NB4 (cell line): Measurements from ENCODE around the gene EQTN.

Source experiments
- POLR2A ChIP-seq: IDR thresholded peaks from 2 replicates; pipeline ENCODE4 v1.6.1; 2011; ENCODE audit warnings: mild to moderate bottlenecking; ENCODE audit not compliant: insufficient read length; ENCODE audit errors: extremely low read depth
- TF ChIP-seq, protein P1 (sequence below): IDR thresholded peaks from one replicate; pipeline ENCODE4 v1.5.1; 2012; ENCODE audit warnings: low read depth, low read length

- TF ChIP-seq, protein P1, sequence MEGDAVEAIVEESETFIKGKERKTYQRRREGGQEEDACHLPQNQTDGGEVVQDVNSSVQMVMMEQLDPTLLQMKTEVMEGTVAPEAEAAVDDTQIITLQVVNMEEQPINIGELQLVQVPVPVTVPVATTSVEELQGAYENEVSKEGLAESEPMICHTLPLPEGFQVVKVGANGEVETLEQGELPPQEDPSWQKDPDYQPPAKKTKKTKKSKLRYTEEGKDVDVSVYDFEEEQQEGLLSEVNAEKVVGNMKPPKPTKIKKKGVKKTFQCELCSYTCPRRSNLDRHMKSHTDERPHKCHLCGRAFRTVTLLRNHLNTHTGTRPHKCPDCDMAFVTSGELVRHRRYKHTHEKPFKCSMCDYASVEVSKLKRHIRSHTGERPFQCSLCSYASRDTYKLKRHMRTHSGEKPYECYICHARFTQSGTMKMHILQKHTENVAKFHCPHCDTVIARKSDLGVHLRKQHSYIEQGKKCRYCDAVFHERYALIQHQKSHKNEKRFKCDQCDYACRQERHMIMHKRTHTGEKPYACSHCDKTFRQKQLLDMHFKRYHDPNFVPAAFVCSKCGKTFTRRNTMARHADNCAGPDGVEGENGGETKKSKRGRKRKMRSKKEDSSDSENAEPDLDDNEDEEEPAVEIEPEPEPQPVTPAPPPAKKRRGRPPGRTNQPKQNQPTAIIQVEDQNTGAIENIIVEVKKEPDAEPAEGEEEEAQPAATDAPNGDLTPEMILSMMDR = no peak
- no peak for TF ChIP-seq POLR2A
These were observed 40.3 kb upstream of the EQTN start for GRCh38 chr9:27337236-27337635.
